Endothelial cell of umbilical vein (primary cell): Measurements from ENCODE around the gene PADI1.

Source experiments
- EZH2 ChIP-seq: IDR thresholded peaks from 2 replicates; pipeline ENCODE4 v1.6.1; 2012; ENCODE audit warnings: borderline replicate concordance, low read depth, mild to moderate bottlenecking, moderate library complexity, low read length, inconsistent platforms; ENCODE audit not compliant: severe bottlenecking
- FOS ChIP-seq: IDR thresholded peaks from 2 replicates; pipeline ENCODE4 v1.6.1; 2011; ENCODE audit warnings: mild to moderate bottlenecking, low read length, moderate library complexity, borderline replicate concordance; ENCODE audit not compliant: insufficient read depth
- GATA2 ChIP-seq: IDR thresholded peaks from 2 replicates; pipeline ENCODE4 v1.7.0; 2011; ENCODE audit warnings: low read depth, mild to moderate bottlenecking, moderate library complexity, mixed read lengths, low read length; ENCODE audit not compliant: insufficient read length, insufficient read depth
- JUN ChIP-seq: IDR thresholded peaks from 2 replicates; pipeline ENCODE4 v1.6.1; 2011; ENCODE audit warnings: borderline replicate concordance, low read depth; ENCODE audit not compliant: insufficient read length, insufficient read depth
- MYC ChIP-seq: IDR thresholded peaks from one replicate; pipeline ENCODE4 v1.6.1; 2011; ENCODE audit warnings: mild to moderate bottlenecking, low read depth, low read length
- POLR2A ChIP-seq: IDR thresholded peaks from 2 replicates; pipeline ENCODE4 v1.6.1; 2012; ENCODE audit warnings: low read depth, mild to moderate bottlenecking, control low read depth, low read length
- POLR2AphosphoS5 ChIP-seq: IDR thresholded peaks from 2 replicates; pipeline ENCODE4 v1.6.1; 2012; ENCODE audit warnings: low read depth, mild to moderate bottlenecking, control low read depth, low read length, moderate library complexity; ENCODE audit not compliant: insufficient read depth
- TF ChIP-seq, protein P1 (sequence below), 2 donors: IDR thresholded peaks; 1 replicate in 1 of 2; 2 replicates in 1 of 2; pipeline ENCODE4 v1.5.1; 2011; ENCODE audit warnings: low read length in 2 of 2, mild to moderate bottlenecking in 2 of 2, moderate library complexity in 2 of 2, control low read depth in 1 of 2, inconsistent platforms in 1 of 2, low read depth in 1 of 2; ENCODE audit not compliant: insufficient read depth in 1 of 2; ENCODE audit errors: extremely low read depth in 1 of 2
- TF ChIP-seq, protein P2 (sequence below): IDR thresholded peaks from 2 replicates; pipeline ENCODE4 v1.6.1; 2011; ENCODE audit not compliant: insufficient read depth, insufficient read length

GRCh38 chr1:17270891-17271765 lies 66.2 kb downstream of the PADI1 start:
- TF ChIP-seq, protein P1, sequence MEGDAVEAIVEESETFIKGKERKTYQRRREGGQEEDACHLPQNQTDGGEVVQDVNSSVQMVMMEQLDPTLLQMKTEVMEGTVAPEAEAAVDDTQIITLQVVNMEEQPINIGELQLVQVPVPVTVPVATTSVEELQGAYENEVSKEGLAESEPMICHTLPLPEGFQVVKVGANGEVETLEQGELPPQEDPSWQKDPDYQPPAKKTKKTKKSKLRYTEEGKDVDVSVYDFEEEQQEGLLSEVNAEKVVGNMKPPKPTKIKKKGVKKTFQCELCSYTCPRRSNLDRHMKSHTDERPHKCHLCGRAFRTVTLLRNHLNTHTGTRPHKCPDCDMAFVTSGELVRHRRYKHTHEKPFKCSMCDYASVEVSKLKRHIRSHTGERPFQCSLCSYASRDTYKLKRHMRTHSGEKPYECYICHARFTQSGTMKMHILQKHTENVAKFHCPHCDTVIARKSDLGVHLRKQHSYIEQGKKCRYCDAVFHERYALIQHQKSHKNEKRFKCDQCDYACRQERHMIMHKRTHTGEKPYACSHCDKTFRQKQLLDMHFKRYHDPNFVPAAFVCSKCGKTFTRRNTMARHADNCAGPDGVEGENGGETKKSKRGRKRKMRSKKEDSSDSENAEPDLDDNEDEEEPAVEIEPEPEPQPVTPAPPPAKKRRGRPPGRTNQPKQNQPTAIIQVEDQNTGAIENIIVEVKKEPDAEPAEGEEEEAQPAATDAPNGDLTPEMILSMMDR (IDR thresholded peaks at IDR 0.05; ENCODE audit: extremely low read depth in 1 of 2, insufficient read depth in 1 of 2, low read depth in 1 of 2, low read length in 2 of 2) = no peak
- no peak for TF ChIP-seq POLR2AphosphoS5
- TF ChIP-seq EZH2 = no peak
- TF ChIP-seq, protein P2, sequence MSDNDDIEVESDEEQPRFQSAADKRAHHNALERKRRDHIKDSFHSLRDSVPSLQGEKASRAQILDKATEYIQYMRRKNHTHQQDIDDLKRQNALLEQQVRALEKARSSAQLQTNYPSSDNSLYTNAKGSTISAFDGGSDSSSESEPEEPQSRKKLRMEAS = no peak
- no peak for TF ChIP-seq POLR2A
- no peak for TF ChIP-seq MYC
- TF ChIP-seq FOS = no peak
- TF ChIP-seq JUN = no peak
- TF ChIP-seq GATA2 = no peak
